GM12878 (cell line): ENCODE results near the gene IQGAP3. TPM values are rescaled to one million over a fixed set of nuclear protein-coding genes. Genes with fewer than 3 reads are reported as not detected.

Source experiments
- ATAC-seq: fragments of 200-7000 bp; cut with Tn5 transposase; 3 replicates; pipeline ENCODE4 v1.9.1; 2020; ENCODE audit warnings: mild to moderate bottlenecking, moderate library complexity
- BruUV-seq: library from RNA; stranded (reverse); fragments of 400-500 nt; replicated peaks from 2 replicates; lab custom pipeline; 2021; lab: Mats Ljungman, UMichigan
- CTCF ChIA-PET: fragments of 300-600 bp; sonication (Branson Sonifier 250); formaldehyde crosslinking; extraction: SDS; loops from one replicate; lab custom pipeline; 2021; ENCODE audit warnings: inconsistent platforms; lab: Yijun Ruan, JAX
- POLR2A ChIA-PET: fragments of 350-600 bp; formaldehyde crosslinking; extraction: SDS; loops from one replicate; lab custom pipeline; 2021; ENCODE audit warnings: inconsistent platforms; lab: Charles Lee
- RAD21 ChIA-PET: fragments of 300-600 bp; sonication (Branson Sonifier 250); formaldehyde crosslinking; loops from one replicate; lab custom pipeline; 2023; ENCODE audit warnings: antibody characterized with exemption; ENCODE audit not compliant: unreplicated experiment; lab: Charles Lee
- SMC1A ChIA-PET: fragments of 300-600 bp; sonication (Branson Sonifier 250); formaldehyde crosslinking; loops from one replicate; lab custom pipeline; 2023; ENCODE audit not compliant: unreplicated experiment, uncharacterized antibody; lab: Charles Lee
- DNase-seq: peaks from one replicate; pipeline ENCODE4 v3.0.0-alpha.2; 2011; ENCODE audit warnings: low read depth, low spot score
- FAIRE-seq: peaks from 3 replicates; lab custom pipeline; 2011; peaks lifted over from hg19 to GRCh38; lab: Jason Lieb, UNC
- H2AFZ ChIP-seq: 2 replicates; pipeline ENCODE4 v1.6.0; 2011; ENCODE audit warnings: low read depth, low read length, control low read depth; ENCODE audit not compliant: control insufficient read depth
- H3K27ac ChIP-seq: 2 replicates; pipeline ENCODE4 v1.5.1; 2011; ENCODE audit warnings: control low read depth; ENCODE audit not compliant: control insufficient read depth, insufficient read depth
- H3K27me3 ChIP-seq, 2 experiments: replicated peaks in 1 of 2; 2 replicates each; pipeline versions ENCODE4 v1.6.0 to v1.6.1; 2011; ENCODE audit warnings: low read length in 1 of 2; ENCODE audit not compliant: control insufficient read depth in 2 of 2, insufficient read depth in 2 of 2
- H3K36me3 ChIP-seq, 2 experiments: 2 replicates each; pipeline ENCODE4 v1.5.1; 2011; ENCODE audit warnings: low read length in 1 of 2; ENCODE audit not compliant: control insufficient read depth in 2 of 2, insufficient read depth in 2 of 2
- H3K4me1 ChIP-seq: 2 replicates; pipeline ENCODE4 v1.6.1; 2011; ENCODE audit warnings: mild to moderate bottlenecking, low read length, moderate library complexity, mixed read lengths; ENCODE audit not compliant: control insufficient read depth, insufficient read depth
- H3K4me2 ChIP-seq: 2 replicates; pipeline ENCODE4 v1.6.0; 2011; ENCODE audit warnings: control low read depth; ENCODE audit not compliant: control insufficient read depth, insufficient read depth
- H3K4me3 ChIP-seq: fragments of 200-600 bp; sonication (generic); 2 replicates; pipeline ENCODE4 v1.5.1; 2016
- H3K79me2 ChIP-seq: 2 replicates; pipeline ENCODE4 v1.6.0; 2011; ENCODE audit warnings: low read length; ENCODE audit not compliant: control insufficient read depth, insufficient read depth
- H3K9ac ChIP-seq: 2 replicates; pipeline ENCODE4 v1.8.0; 2011; ENCODE audit warnings: low read length, control low read depth, mixed read lengths; ENCODE audit not compliant: control insufficient read depth, insufficient read depth
- H3K9me3 ChIP-seq: replicated peaks from 3 replicates; pipeline ENCODE4 v1.5.1; 2011; ENCODE audit warnings: mild to moderate bottlenecking, low read length; ENCODE audit not compliant: control insufficient read depth, insufficient read depth
- H4K20me1 ChIP-seq: 2 replicates; pipeline ENCODE4 v1.6.0; 2011; ENCODE audit not compliant: control insufficient read depth, insufficient read depth
- BRCA1 ChIP-seq: IDR thresholded peaks from 2 replicates; pipeline ENCODE4 v1.6.1; 2011; ENCODE audit warnings: low read depth, low read length, improper control_type of control experiment
- CREM ChIP-seq: IDR thresholded peaks from 2 replicates; pipeline ENCODE4 v1.6.1; 2014; ENCODE audit warnings: antibody characterized with exemption, low read depth
- EED ChIP-seq: sonication (generic); IDR thresholded peaks from 2 replicates; pipeline ENCODE4 v1.6.1; 2016; ENCODE audit warnings: antibody characterized with exemption, low read depth
- IKZF1 ChIP-seq: fragments of 450-650 bp; conservative IDR thresholded peaks from 2 replicates; pipeline ENCODE4 v1.6.1; 2017; ENCODE audit warnings: antibody characterized with exemption, mild to moderate bottlenecking
- KLF5 ChIP-seq: fragments of 450-650 bp; IDR thresholded peaks from 2 replicates; pipeline ENCODE4 v1.6.1; 2014; ENCODE audit warnings: mild to moderate bottlenecking; ENCODE audit not compliant: partially characterized antibody
- MEF2A ChIP-seq: IDR thresholded peaks from 2 replicates; pipeline ENCODE4 v1.6.1; 2011; ENCODE audit warnings: low read depth, mild to moderate bottlenecking, low read length, moderate library complexity; ENCODE audit not compliant: insufficient read depth
- MEF2B ChIP-seq: fragments of 450-650 bp; IDR thresholded peaks from 2 replicates; pipeline ENCODE4 v1.6.1; 2018; ENCODE audit warnings: mild to moderate bottlenecking, moderate library complexity; ENCODE audit not compliant: partially characterized antibody, poor library complexity, severe bottlenecking
- MYB ChIP-seq: fragments of 150-350 bp; IDR thresholded peaks from 2 replicates; pipeline ENCODE4 v1.6.1; 2014; ENCODE audit warnings: mild to moderate bottlenecking, low read depth, low read length, borderline replicate concordance
- NFYA ChIP-seq: IDR thresholded peaks from 2 replicates; pipeline ENCODE4 v1.6.1; 2011; ENCODE audit warnings: low read depth, mild to moderate bottlenecking, low read length, improper control_type of control experiment, borderline replicate concordance
- POLR2AphosphoS5 ChIP-seq: IDR thresholded peaks from 2 replicates; pipeline ENCODE4 v1.6.1; 2011; ENCODE audit warnings: mild to moderate bottlenecking, low read length, inconsistent platforms
- ZNF384 ChIP-seq: IDR thresholded peaks from 2 replicates; pipeline ENCODE4 v1.6.1; 2012; ENCODE audit warnings: low read depth, mild to moderate bottlenecking, low read length, improper control_type of control experiment, borderline replicate concordance
- WGBS: methylation state at CpG from one replicate; pipeline ENCODE4 v1.1.6; 2016; ENCODE audit warnings: low lambda C conversion rate; ENCODE audit not compliant: insufficient replicate concordance, insufficient coverage; ENCODE audit errors: missing lambda C conversion rate; 5-methylcytosine and 5-hydroxymethylcytosine counted together
- in situ Hi-C: fragments of 300-500 bp; cut with MboI; formaldehyde crosslinking; loops from 9 replicates; pipeline ENCODE4 v1.14.3; 2018; ENCODE audit warnings: mixed read lengths
- intact Hi-C: fragments of 100-400 bp; cut with micrococcal nuclease; formaldehyde crosslinking; loops from one replicate; pipeline ENCODE4 v1.14.2; 2022; ENCODE audit not compliant: unreplicated experiment
- polyA plus RNA-seq, 11 experiments: library from polyadenylated mRNA; depleted of rRNA in 4 of 11; unstranded in 6 of 11; stranded (reverse) in 5 of 11; fragments of >200 nt; fragmentation: Nextera tagmentation in 4 of 11; fragmentation: Illumina TruSeq in 1 of 11; extraction: Ambion mirVana in 4 of 11; extraction: Trizol in 1 of 11; gene quantifications; 1 replicate in 1 of 11; 2 replicates in 10 of 11; pipeline versions ENCODE4 v1.2.1 to v1.2.3, GENCODE V29; 2011 to 2016; ENCODE audit warnings: inconsistent platforms in 2 of 11, missing spikeins in 2 of 11, low read depth in 1 of 11
- total RNA-seq, 4 experiments: library from RNA; depleted of rRNA in 3 of 4; stranded (reverse); fragments of >200 nt in 3 of 4; fragmentation: Illumina TruSeq in 1 of 4; extraction: Trizol in 1 of 4; gene quantifications; 2 replicates each; pipeline versions ENCODE4 v1.2.1 to v1.2.3, GENCODE V29; 2013 to 2021
- TF ChIP-seq, protein P1 (sequence below): fragments of 450-650 bp; IDR thresholded peaks from 2 replicates; pipeline ENCODE4 v1.6.1; 2016; ENCODE audit warnings: mild to moderate bottlenecking, moderate library complexity, borderline replicate concordance
- TF ChIP-seq, protein P2 (sequence below): IDR thresholded peaks from 2 replicates; pipeline ENCODE4 v1.6.1; 2012; ENCODE audit warnings: low read length, inconsistent platforms
- TF ChIP-seq, protein P3 (sequence below): IDR thresholded peaks from 2 replicates; pipeline ENCODE4 v1.6.1; 2012; ENCODE audit warnings: mild to moderate bottlenecking, low read depth, low read length

IQGAP3 gene
- total and polyA plus RNA-seq, 10 of the 15 experiments (the other 5 are each of a cell fraction or from before 2014, with no cell fraction given): 1.1 to 10.7 (median 7.9) TPM

DNA sequence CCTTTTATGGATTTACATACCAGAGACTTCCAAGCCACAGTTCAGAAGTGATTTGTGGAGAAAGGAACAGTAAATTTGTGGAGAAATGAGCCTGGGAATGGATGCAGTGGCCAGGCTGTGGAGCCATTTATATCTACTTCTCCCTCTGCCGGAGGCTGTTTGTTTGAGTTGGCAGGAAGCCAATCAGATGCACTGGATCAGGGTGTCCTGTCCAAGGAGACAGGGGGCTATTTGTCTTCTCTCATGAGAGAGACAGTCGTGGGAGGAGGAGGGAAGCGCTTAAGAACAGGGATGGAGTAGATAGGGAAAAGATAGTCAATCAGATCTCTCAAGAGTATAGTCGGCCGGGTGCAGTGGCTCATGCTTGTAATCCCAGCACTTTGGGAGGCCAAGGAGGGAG is 44.1 kb upstream of the IQGAP3 start:
- Histone ChIP-seq H3K9me3 (no peaks in the 10 kb centered on the region), H3K27me3 (peaks cover 3 to 8% of the 10 kb centered on the region in 2 experiments; a peak in 3 of 4 replicates), H4K20me1 (no peaks in the 10 kb centered on the region), H3K27ac (no peak overlapping the region), H3K9ac (no peak overlapping the region), H3K4me1 (no peaks in the 10 kb centered on the region; the same call in 1 of the 2 replicates), H2AFZ (no peak overlapping the region), H3K79me2 (no peaks in the 10 kb centered on the region), H3K4me2 (no peak overlapping the region), H3K36me3 (no peaks in the 10 kb centered on the region), H3K4me3 (no peak overlapping the region)
- SMC1A ChIA-PET: interaction anchor here (1.0 to 1.1 kb wide), 2 partner anchors 26 to 159 kb away, joined by 3 to 4 read pairs; no protein-coding TSS in a partner anchor
- no peak for ATAC-seq
- 19% methylated on average over 5 of the region's 5 CpGs for WGBS
- no peak for DNase-seq
- BruUV-seq: no TSS peak
- intact Hi-C loops (no loop called here), in situ Hi-C loops (no loop called here)
- POLR2A ChIA-PET: no interaction called here
- RAD21 ChIA-PET: interaction anchor here (0.8 kb wide), 1 partner anchor 11 kb away, joined by 3 read pairs; no protein-coding TSS in a partner anchor
- no peak for TF ChIP-seq EED
- no peak for TF ChIP-seq ZNF384
- no peak for TF ChIP-seq KLF5
- no peak for TF ChIP-seq IKZF1
- TF ChIP-seq, protein P1, sequence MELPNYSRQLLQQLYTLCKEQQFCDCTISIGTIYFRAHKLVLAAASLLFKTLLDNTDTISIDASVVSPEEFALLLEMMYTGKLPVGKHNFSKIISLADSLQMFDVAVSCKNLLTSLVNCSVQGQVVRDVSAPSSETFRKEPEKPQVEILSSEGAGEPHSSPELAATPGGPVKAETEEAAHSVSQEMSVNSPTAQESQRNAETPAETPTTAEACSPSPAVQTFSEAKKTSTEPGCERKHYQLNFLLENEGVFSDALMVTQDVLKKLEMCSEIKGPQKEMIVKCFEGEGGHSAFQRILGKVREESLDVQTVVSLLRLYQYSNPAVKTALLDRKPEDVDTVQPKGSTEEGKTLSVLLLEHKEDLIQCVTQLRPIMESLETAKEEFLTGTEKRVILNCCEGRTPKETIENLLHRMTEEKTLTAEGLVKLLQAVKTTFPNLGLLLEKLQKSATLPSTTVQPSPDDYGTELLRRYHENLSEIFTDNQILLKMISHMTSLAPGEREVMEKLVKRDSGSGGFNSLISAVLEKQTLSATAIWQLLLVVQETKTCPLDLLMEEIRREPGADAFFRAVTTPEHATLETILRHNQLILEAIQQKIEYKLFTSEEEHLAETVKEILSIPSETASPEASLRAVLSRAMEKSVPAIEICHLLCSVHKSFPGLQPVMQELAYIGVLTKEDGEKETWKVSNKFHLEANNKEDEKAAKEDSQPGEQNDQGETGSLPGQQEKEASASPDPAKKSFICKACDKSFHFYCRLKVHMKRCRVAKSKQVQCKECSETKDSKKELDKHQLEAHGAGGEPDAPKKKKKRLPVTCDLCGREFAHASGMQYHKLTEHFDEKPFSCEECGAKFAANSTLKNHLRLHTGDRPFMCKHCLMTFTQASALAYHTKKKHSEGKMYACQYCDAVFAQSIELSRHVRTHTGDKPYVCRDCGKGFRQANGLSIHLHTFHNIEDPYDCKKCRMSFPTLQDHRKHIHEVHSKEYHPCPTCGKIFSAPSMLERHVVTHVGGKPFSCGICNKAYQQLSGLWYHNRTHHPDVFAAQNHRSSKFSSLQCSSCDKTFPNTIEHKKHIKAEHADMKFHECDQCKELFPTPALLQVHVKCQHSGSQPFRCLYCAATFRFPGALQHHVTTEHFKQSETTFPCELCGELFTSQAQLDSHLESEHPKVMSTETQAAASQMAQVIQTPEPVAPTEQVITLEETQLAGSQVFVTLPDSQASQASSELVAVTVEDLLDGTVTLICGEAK: no peak
- no peak for TF ChIP-seq MEF2B
- no peak for TF ChIP-seq NFYA
- no peak for TF ChIP-seq CREM
- no peak for TF ChIP-seq BRCA1
- TF ChIP-seq, protein P2, sequence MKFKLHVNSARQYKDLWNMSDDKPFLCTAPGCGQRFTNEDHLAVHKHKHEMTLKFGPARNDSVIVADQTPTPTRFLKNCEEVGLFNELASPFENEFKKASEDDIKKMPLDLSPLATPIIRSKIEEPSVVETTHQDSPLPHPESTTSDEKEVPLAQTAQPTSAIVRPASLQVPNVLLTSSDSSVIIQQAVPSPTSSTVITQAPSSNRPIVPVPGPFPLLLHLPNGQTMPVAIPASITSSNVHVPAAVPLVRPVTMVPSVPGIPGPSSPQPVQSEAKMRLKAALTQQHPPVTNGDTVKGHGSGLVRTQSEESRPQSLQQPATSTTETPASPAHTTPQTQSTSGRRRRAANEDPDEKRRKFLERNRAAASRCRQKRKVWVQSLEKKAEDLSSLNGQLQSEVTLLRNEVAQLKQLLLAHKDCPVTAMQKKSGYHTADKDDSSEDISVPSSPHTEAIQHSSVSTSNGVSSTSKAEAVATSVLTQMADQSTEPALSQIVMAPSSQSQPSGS: no peak
- no peak for TF ChIP-seq POLR2AphosphoS5
- TF ChIP-seq MYB: no peak
- TF ChIP-seq, protein P3, sequence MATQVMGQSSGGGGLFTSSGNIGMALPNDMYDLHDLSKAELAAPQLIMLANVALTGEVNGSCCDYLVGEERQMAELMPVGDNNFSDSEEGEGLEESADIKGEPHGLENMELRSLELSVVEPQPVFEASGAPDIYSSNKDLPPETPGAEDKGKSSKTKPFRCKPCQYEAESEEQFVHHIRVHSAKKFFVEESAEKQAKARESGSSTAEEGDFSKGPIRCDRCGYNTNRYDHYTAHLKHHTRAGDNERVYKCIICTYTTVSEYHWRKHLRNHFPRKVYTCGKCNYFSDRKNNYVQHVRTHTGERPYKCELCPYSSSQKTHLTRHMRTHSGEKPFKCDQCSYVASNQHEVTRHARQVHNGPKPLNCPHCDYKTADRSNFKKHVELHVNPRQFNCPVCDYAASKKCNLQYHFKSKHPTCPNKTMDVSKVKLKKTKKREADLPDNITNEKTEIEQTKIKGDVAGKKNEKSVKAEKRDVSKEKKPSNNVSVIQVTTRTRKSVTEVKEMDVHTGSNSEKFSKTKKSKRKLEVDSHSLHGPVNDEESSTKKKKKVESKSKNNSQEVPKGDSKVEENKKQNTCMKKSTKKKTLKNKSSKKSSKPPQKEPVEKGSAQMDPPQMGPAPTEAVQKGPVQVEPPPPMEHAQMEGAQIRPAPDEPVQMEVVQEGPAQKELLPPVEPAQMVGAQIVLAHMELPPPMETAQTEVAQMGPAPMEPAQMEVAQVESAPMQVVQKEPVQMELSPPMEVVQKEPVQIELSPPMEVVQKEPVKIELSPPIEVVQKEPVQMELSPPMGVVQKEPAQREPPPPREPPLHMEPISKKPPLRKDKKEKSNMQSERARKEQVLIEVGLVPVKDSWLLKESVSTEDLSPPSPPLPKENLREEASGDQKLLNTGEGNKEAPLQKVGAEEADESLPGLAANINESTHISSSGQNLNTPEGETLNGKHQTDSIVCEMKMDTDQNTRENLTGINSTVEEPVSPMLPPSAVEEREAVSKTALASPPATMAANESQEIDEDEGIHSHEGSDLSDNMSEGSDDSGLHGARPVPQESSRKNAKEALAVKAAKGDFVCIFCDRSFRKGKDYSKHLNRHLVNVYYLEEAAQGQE: no peak
- TF ChIP-seq MEF2A: no peak
- no peak for FAIRE-seq
- CTCF ChIA-PET: interaction anchor here (1.4 to 3.0 kb wide), 4 partner anchors 8 to 162 kb away, joined by 4 to 19 read pairs (median 6); no protein-coding TSS in a partner anchor
